Measurements from ENCODE around the gene BTBD10.
"Not testable (repeated sequence)": the region's sequence is repeated elsewhere in the genome, so short reads cannot be mapped to it uniquely, and the experiment has no call there.

DNA sequence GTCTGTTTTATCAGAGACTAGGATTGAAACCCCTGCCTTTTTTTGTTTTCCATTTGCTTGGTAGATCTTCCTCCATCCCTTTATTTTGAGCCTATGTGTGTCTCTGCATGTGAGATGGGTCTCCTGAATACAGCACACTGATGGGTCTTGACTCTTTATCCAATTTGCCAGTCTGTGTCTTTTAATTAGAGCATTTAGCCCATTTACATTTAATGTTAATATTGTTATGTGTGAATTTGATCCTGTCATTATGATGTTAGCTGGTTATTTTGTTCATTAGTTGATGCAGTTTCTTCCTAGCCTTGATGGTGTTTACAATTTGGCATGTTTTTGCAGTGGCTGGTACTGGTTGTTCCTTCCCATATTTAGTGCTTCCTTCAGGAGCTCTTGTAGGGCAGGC lies 64.7 kb downstream of the BTBD10 start:
- TF ChIP-seq, protein P1, sequence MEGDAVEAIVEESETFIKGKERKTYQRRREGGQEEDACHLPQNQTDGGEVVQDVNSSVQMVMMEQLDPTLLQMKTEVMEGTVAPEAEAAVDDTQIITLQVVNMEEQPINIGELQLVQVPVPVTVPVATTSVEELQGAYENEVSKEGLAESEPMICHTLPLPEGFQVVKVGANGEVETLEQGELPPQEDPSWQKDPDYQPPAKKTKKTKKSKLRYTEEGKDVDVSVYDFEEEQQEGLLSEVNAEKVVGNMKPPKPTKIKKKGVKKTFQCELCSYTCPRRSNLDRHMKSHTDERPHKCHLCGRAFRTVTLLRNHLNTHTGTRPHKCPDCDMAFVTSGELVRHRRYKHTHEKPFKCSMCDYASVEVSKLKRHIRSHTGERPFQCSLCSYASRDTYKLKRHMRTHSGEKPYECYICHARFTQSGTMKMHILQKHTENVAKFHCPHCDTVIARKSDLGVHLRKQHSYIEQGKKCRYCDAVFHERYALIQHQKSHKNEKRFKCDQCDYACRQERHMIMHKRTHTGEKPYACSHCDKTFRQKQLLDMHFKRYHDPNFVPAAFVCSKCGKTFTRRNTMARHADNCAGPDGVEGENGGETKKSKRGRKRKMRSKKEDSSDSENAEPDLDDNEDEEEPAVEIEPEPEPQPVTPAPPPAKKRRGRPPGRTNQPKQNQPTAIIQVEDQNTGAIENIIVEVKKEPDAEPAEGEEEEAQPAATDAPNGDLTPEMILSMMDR (IDR thresholded peaks at IDR 0.05; ENCODE audit: insufficient read depth, low read length, poor library complexity, severe bottlenecking) = not testable (repeated sequence)
- TF ChIP-seq EZH2phosphoT487 (conservative IDR thresholded peaks at IDR 0.05; ENCODE audit: low read length) = not testable (repeated sequence)
